Measurements from ENCODE around the gene PATL1.
"Not testable (repeated sequence)": the region's sequence is repeated elsewhere in the genome, so short reads cannot be mapped to it uniquely, and the experiment has no call there.

Gene PATL1

GRCh38 chr11:59691156-59691555 lies 22.3 kb upstream of the PATL1 start:
- Histone ChIP-seq H3K4me1 (no peaks in the 10 kb centered on the region), H3K27ac (no peak overlapping the region), H3K27me3 (no peaks in the 10 kb centered on the region), H3K4me3 (no peak overlapping the region), H3K9me3 (peaks cover 0 to 7% (median 2%) of the 10 kb centered on the region in 3 donors), H3K36me3 (no peaks in the 10 kb centered on the region)
- intact Hi-C loops (cut with DNase I; ENCODE audit: low total_unique reads) = no loop called here
- no peak for TF ChIP-seq CTCF (IDR thresholded peaks at IDR 0.05)
- DNase-seq = no peak

GRCh38 chr11:59689015-59689414 lies 20.2 kb upstream of the PATL1 start:
- no peak for DNase-seq
- no peaks in the 10 kb centered on the region for H3K27me3 ChIP-seq
- no peak overlapping the region for H3K27ac ChIP-seq
- no peak overlapping the region for H3K4me3 ChIP-seq
- no peak for TF ChIP-seq CTCF (IDR thresholded peaks at IDR 0.05)
- peaks cover 0 to 14% (median 2%) of the 10 kb centered on the region in 3 donors for H3K9me3 ChIP-seq
- H3K36me3 ChIP-seq = no peaks in the 10 kb centered on the region
- H3K4me1 ChIP-seq = no peaks in the 10 kb centered on the region
- intact Hi-C loops (cut with DNase I; ENCODE audit: low total_unique reads) = no loop called here

- H3K36me3 ChIP-seq; H3K27ac ChIP-seq; DNase-seq; intact Hi-C loops (cut with DNase I; ENCODE audit: low total_unique reads); H3K9me3 ChIP-seq; H3K4me1 ChIP-seq; H3K4me3 ChIP-seq: not testable (repeated sequence)
- H3K27me3 ChIP-seq = peaks cover 0 to 16% of the 10 kb centered on the region in 2 donors
Measured at GRCh38 chr11:59681260-59681725, 12.5 kb upstream of the PATL1 start.

GRCh38 chr11:59680287-59681154 lies 11.7 kb upstream of the PATL1 start:
- DNase-seq = peak; percentile 51 to 70
- no peak overlapping the region for H3K27ac ChIP-seq
- intact Hi-C loops (cut with DNase I; ENCODE audit: low total_unique reads) = no loop called here

GRCh38 chr11:59679347-59679746 lies 10.5 kb upstream of the PATL1 start:
- no peaks in the 10 kb centered on the region for H3K36me3 ChIP-seq
- TF ChIP-seq CTCF (IDR thresholded peaks at IDR 0.05) = no peak
- no peak for DNase-seq
- H3K4me1 ChIP-seq = no peaks in the 10 kb centered on the region
- H3K4me3 ChIP-seq = no peak overlapping the region
- intact Hi-C loops (cut with DNase I; ENCODE audit: low total_unique reads) = loop anchor here (10.0 kb wide), 1 partner anchor 125 kb away; no protein-coding TSS in a partner anchor
- H3K9me3 ChIP-seq = no peaks in the 10 kb centered on the region
- H3K27me3 ChIP-seq = peaks cover 0 to 16% of the 10 kb centered on the region in 2 donors
- no peak overlapping the region for H3K27ac ChIP-seq

More at GRCh38 chr11:59680287-59681154, 11.7 kb upstream of the PATL1 start:
- H3K9me3 ChIP-seq = peaks cover 0 to 6% (median 0%) of the 10 kb centered on the region in 3 donors
- TF ChIP-seq CTCF (IDR thresholded peaks at IDR 0.05) = peak; percentile 49 to 51
- peaks cover 0 to 16% of the 10 kb centered on the region in 2 donors for H3K27me3 ChIP-seq
- no peak overlapping the region for H3K4me3 ChIP-seq
- no peaks in the 10 kb centered on the region for H3K4me1 ChIP-seq
- no peaks in the 10 kb centered on the region for H3K36me3 ChIP-seq

- intact Hi-C loops (cut with DNase I; ENCODE audit: low total_unique reads) = loop anchor here (10.0 kb wide), 1 partner anchor 126 kb away; no protein-coding TSS in a partner anchor
Measured at GRCh38 chr11:59678813-59679165, 10.0 kb upstream of the PATL1 start.

More at GRCh38 chr11:59678813-59679165, 10.0 kb upstream of the PATL1 start:
- no peak overlapping the region for H3K4me3 ChIP-seq
- H3K27ac ChIP-seq = no peak overlapping the region
- no peaks in the 10 kb centered on the region for H3K9me3 ChIP-seq
- H3K27me3 ChIP-seq = peaks cover 0 to 16% of the 10 kb centered on the region in 2 donors
- DNase-seq = no peak
- no peak for TF ChIP-seq CTCF (IDR thresholded peaks at IDR 0.05)
- no peaks in the 10 kb centered on the region for H3K4me1 ChIP-seq
- no peaks in the 10 kb centered on the region for H3K36me3 ChIP-seq
